HL-60 (cell line): Measurements from ENCODE around the gene KCNAB1.

Source experiments
- DNase-seq, 2 experiments: peaks; one replicate each; pipeline ENCODE4 v3.0.0-alpha.2; 2010 to 2020; ENCODE audit warnings: low read depth in 1 of 2, low spot score in 1 of 2
- H3K27ac ChIP-seq: fragments of 250-450 bp; sonication (Bioruptor Pico); replicated peaks from 2 replicates; pipeline ENCODE4 v1.5.1; 2020; ENCODE audit warnings: mild to moderate bottlenecking, moderate library complexity
- H3K27me3 ChIP-seq: fragments of 250-450 bp; sonication (Bioruptor Pico); 2 replicates; pipeline ENCODE4 v1.5.1; 2021; ENCODE audit warnings: mild to moderate bottlenecking, moderate library complexity; ENCODE audit not compliant: insufficient read depth, poor library complexity, severe bottlenecking
- H3K4me3 ChIP-seq: replicated peaks from 2 replicates; pipeline ENCODE4 v1.5.1; 2011; ENCODE audit warnings: mild to moderate bottlenecking, control low read depth, low read length; ENCODE audit not compliant: insufficient read depth
- GABPA ChIP-seq: IDR thresholded peaks from 2 replicates; pipeline ENCODE4 v1.6.1; 2012; ENCODE audit warnings: low read depth
- POLR2AphosphoS5 ChIP-seq: IDR thresholded peaks from 2 replicates; pipeline ENCODE4 v1.6.1; 2012; ENCODE audit warnings: low read depth
- SPI1 ChIP-seq: IDR thresholded peaks from 2 replicates; pipeline ENCODE4 v1.6.1; 2012; ENCODE audit warnings: low read depth, mild to moderate bottlenecking, borderline replicate concordance
- TF ChIP-seq, protein P1 (sequence below): IDR thresholded peaks from 2 replicates; pipeline ENCODE4 v1.6.1; 2012; ENCODE audit warnings: low read depth; ENCODE audit not compliant: insufficient replicate concordance
- TF ChIP-seq, protein P2 (sequence below): IDR thresholded peaks from one replicate; pipeline ENCODE4 v1.5.1; 2011; ENCODE audit warnings: low read length, control low read depth, inconsistent platforms; ENCODE audit not compliant: insufficient read depth

KCNAB1 gene

DNA sequence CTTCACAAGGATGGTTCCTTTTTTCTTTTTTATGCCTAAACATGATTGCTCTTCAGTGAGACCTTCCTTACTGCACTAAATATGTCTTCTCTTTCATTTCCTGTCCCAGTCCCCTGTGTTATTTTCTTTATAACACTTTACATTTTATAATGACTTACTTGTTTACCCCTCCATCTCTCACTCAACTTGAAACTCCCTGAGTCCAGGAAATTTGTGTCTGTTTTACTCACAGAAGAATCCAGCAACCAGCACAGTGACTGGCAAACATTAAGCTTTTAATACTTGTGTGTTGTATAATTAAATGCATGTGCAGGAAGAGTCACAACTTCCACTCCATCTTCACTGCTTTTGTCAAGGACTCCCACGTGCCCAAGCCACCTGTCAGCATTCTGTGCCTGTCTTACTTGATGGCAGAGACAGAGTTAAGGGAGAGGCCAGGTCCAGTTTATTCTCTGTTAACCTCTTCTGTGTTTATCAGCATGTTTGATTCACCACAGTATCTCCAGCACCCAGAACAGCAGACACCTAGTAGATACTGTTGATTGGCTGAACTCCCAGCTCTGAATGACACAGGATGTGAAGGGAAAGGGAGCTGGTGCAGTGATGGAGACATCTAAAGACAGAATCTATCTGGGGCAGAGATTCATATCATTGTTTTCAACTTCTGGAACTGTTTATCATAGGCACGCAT is 391.8 kb downstream of the KCNAB1 start:
- no peak for TF ChIP-seq SPI1
- TF ChIP-seq GABPA: no peak
- TF ChIP-seq, protein P1, sequence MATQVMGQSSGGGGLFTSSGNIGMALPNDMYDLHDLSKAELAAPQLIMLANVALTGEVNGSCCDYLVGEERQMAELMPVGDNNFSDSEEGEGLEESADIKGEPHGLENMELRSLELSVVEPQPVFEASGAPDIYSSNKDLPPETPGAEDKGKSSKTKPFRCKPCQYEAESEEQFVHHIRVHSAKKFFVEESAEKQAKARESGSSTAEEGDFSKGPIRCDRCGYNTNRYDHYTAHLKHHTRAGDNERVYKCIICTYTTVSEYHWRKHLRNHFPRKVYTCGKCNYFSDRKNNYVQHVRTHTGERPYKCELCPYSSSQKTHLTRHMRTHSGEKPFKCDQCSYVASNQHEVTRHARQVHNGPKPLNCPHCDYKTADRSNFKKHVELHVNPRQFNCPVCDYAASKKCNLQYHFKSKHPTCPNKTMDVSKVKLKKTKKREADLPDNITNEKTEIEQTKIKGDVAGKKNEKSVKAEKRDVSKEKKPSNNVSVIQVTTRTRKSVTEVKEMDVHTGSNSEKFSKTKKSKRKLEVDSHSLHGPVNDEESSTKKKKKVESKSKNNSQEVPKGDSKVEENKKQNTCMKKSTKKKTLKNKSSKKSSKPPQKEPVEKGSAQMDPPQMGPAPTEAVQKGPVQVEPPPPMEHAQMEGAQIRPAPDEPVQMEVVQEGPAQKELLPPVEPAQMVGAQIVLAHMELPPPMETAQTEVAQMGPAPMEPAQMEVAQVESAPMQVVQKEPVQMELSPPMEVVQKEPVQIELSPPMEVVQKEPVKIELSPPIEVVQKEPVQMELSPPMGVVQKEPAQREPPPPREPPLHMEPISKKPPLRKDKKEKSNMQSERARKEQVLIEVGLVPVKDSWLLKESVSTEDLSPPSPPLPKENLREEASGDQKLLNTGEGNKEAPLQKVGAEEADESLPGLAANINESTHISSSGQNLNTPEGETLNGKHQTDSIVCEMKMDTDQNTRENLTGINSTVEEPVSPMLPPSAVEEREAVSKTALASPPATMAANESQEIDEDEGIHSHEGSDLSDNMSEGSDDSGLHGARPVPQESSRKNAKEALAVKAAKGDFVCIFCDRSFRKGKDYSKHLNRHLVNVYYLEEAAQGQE: no peak
- Histone ChIP-seq H3K27ac (no peak overlapping the region), H3K4me3 (no peak overlapping the region), H3K27me3 (peaks cover 3% of the 10 kb centered on the region)
- no peak for DNase-seq

DNA sequence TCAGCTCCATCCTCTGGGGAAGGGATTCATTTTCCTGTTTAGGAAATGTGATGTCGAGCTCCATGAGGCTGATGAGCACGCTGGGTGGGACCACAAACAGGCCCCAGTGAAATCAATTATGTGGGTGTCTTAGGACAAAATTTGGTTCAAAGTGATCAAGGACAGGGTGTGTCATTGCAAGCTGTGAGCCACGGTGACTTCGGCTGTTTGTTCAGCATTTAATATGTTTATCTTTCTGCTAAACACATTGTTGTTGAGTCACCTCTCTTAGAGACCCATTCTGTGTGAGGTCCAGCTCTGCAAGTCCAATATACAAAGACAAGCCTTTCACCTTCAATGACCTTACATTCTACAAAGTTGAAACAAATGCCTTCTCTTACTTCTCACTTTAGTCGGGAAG is 393.2 kb downstream of the KCNAB1 start:
- no peak overlapping the region for H3K4me3 ChIP-seq
- no peak overlapping the region for H3K27ac ChIP-seq
- TF ChIP-seq, protein P1: no peak
- TF ChIP-seq SPI1: no peak
- no peak for TF ChIP-seq GABPA
- no peak for TF ChIP-seq POLR2AphosphoS5
- TF ChIP-seq, protein P2, sequence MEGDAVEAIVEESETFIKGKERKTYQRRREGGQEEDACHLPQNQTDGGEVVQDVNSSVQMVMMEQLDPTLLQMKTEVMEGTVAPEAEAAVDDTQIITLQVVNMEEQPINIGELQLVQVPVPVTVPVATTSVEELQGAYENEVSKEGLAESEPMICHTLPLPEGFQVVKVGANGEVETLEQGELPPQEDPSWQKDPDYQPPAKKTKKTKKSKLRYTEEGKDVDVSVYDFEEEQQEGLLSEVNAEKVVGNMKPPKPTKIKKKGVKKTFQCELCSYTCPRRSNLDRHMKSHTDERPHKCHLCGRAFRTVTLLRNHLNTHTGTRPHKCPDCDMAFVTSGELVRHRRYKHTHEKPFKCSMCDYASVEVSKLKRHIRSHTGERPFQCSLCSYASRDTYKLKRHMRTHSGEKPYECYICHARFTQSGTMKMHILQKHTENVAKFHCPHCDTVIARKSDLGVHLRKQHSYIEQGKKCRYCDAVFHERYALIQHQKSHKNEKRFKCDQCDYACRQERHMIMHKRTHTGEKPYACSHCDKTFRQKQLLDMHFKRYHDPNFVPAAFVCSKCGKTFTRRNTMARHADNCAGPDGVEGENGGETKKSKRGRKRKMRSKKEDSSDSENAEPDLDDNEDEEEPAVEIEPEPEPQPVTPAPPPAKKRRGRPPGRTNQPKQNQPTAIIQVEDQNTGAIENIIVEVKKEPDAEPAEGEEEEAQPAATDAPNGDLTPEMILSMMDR: no peak
- H3K27me3 ChIP-seq: peaks cover 5% of the 10 kb centered on the region
- no peak for DNase-seq

DNA sequence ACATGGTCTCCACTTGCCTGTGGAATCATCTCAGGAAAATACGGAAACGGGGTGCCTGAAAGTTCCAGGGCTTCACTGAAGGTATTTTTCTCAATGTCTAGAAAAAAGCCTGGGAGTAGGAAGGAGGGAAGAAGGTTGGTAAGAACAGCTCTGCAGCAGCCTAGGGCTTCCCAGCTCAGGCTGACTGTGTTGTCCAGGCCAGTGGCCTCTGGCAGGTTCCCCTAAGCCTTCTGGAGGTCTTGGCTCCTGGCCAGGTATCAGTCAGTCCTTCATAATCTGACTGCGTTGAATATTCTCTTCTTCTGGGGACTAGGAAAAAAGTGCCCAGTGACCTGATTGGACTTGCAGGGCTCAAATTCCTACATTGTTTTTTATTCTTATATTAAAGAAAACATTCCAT is 395.9 kb downstream of the KCNAB1 start:
- Histone ChIP-seq H3K27me3 (peaks cover 22% of the 10 kb centered on the region), H3K27ac (no peak overlapping the region), H3K4me3 (no peak overlapping the region)
- TF ChIP-seq, protein P1: no peak
- TF ChIP-seq GABPA: no peak
- TF ChIP-seq SPI1: no peak
- TF ChIP-seq POLR2AphosphoS5: no peak
- TF ChIP-seq, protein P2: no peak
- DNase-seq: no peak
